ENCODE measurements around the gene NELFCD. TPM values are rescaled to one million over a fixed set of nuclear protein-coding genes. Genes with fewer than 3 reads are reported as not detected.

Gene NELFCD, protein sequence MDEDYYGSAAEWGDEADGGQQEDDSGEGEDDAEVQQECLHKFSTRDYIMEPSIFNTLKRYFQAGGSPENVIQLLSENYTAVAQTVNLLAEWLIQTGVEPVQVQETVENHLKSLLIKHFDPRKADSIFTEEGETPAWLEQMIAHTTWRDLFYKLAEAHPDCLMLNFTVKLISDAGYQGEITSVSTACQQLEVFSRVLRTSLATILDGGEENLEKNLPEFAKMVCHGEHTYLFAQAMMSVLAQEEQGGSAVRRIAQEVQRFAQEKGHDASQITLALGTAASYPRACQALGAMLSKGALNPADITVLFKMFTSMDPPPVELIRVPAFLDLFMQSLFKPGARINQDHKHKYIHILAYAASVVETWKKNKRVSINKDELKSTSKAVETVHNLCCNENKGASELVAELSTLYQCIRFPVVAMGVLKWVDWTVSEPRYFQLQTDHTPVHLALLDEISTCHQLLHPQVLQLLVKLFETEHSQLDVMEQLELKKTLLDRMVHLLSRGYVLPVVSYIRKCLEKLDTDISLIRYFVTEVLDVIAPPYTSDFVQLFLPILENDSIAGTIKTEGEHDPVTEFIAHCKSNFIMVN
- total RNA-seq (ENCODE audit: low replicate concordance): 54.4 and 63.7 TPM in 2 replicates

GRCh38 chr20:58980711-58981627, at the start of gene NELFCD:
NELFCD (plus strand) TSS chr20:58981256; CDS start chr20:58981310, 54 bp downstream.

GRCh38 chr20:59006864-59007664, 26.0 kb downstream of the NELFCD start, which contains the start of gene CTSZ:
CTSZ (minus strand) TSS chr20:59007254; CDS start chr20:59007128, 126 bp downstream.

GRCh38 chr20:59019217-59019616, 38.2 kb downstream of the NELFCD start, which contains the start of gene TUBB1:
TUBB1 (plus strand) TSS chr20:59019429; CDS start chr20:59019523, 94 bp downstream.

DNA sequence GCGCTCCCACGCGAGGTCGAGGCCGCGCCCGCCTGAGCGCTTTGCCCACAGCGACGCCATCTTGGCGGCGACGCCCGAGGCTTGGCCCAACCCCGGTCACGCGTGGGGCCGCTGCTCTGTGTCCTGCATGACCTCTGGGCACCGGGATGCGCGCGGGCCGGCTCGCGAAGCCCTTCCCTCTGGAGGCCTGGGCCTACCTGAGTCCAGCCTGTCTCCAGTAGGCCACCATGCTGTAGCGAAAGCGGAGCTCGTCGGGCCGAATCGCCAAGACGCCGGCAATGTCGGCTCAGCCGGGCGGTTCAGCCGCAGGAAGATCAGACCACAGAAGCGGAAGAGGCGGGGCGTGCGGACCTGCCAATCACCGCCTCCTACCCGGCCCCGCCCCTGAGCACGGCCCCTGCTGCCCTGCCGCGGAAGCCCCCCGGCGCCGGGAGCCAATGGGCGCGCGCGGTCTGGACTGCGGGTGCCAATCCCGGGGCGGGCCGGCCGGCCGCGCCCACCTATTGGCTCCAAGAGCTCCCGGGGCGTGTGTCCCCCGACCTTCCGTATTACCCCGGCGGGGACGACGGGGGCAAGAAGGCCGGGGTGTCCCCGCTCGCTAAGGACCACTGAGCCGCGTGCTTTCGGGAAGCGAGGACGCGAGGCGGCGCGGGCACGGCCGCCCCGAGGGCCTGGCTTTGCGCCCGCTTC, 51.1 kb downstream of the NELFCD start, which contains the start of gene ATP5F1E:
Gene ATP5F1E, minus strand, starts transcription at position 313 of the 690 bp plus-strand sequence. Its CDS starts 84 bp downstream, at position 229.

DNA sequence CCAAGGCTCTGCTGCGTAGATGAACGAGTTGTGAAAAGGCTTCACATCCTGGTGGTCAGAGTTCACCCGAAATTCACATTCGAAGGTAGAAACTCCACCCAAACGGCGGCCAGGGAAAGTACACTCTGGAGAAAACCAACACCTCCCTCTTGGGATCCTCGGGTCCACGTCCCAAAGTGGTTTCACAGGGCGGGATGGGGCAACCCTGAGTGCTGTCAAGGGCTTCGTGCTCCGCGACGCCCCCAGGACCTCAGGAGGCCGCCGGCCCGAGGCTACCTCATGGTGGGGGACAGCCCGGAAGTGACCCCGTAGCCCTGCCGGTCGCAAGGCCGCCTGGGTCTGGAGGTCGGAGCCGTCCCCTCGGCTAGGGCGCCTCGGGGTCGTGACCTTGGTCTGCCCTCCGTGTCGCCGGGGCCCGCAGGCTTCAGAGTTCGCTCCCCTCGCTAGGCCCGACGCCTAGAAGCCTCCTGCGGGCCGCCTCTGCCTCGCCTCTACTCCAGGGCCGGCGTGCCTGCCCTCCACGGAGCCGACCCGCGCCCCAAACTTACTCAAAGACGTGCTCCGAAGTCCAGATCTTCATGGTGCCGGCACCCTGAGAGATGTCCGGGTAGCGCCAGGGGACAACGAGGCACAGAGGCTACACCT, 61.2 kb downstream of the NELFCD start, which contains the start of gene PRELID3B:
Gene PRELID3B, minus strand, starts transcription at position 636 of the 645 bp plus-strand sequence. Its CDS starts 56 bp downstream, at position 580.

Other genes starting within 250 kb of the NELFCD start
- gene GNAS-AS1, start 130.4 kb upstream of the NELFCD start, total RNA-seq (ENCODE audit: low replicate concordance): 0.35 and 1.1 TPM in 2 replicates
- gene GNAS, start 128.5 kb upstream of the NELFCD start, total RNA-seq (ENCODE audit: low replicate concordance): 501 and 607 TPM in 2 replicates
- 280 and 325 TPM in 2 replicates for gene CTSZ, start 26.0 kb downstream of the NELFCD start, total RNA-seq (ENCODE audit: low replicate concordance)
- gene TUBB1, start 38.2 kb downstream of the NELFCD start, total RNA-seq (ENCODE audit: low replicate concordance): not detected in 2 replicates
- gene ATP5F1E, start 51.1 kb downstream of the NELFCD start, total RNA-seq (ENCODE audit: low replicate concordance): 34.3 and 34.9 TPM in 2 replicates
- gene PRELID3B, start 61.5 kb downstream of the NELFCD start, total RNA-seq (ENCODE audit: low replicate concordance): 62.6 and 75.1 TPM in 2 replicates
- gene ZNF831, start 182.6 kb downstream of the NELFCD start, total RNA-seq (ENCODE audit: low replicate concordance): not detected in 2 replicates

All from smooth muscle cell of the coronary artery (primary cell).